WTC11 (cell line): ENCODE data around the gene THRA. TPM values are rescaled to one million over a fixed set of nuclear protein-coding genes. Genes with fewer than 3 reads are reported as not detected.
A peak's percentile ranks its signal among the peaks of the same experiment; 100 is the strongest.

ENCODE experiments used
- ATAC-seq: fragments of 200-7000 bp; cut with Tn5 transposase; 2 replicates; pipeline ENCODE4 v1.10.0; 2021; ENCODE audit warnings: mild to moderate bottlenecking, moderate library complexity
- CTCF ChIA-PET: fragments of 300-600 bp; sonication (Branson Sonifier 250); formaldehyde crosslinking; loops from one replicate; lab custom pipeline; 2021; ENCODE audit warnings: antibody characterized with exemption; lab: Charles Lee
- POLR2A ChIA-PET: fragments of 350-600 bp; sonication (Branson Sonifier 250); formaldehyde crosslinking; loops from one replicate; lab custom pipeline; 2021; ENCODE audit warnings: antibody characterized with exemption; lab: Charles Lee
- DNase-seq: peaks from one replicate; pipeline ENCODE4 v3.0.0; 2021; ENCODE audit warnings: low spot score
- H3K27ac Mint-ChIP-seq: 2 replicates; pipeline ENCODE4 v1.8.0; 2021; ENCODE audit warnings: mixed read lengths
- H3K27me3 Mint-ChIP-seq: 2 replicates; pipeline ENCODE4 v1.8.0; 2021; ENCODE audit warnings: low read depth, mild to moderate bottlenecking, moderate library complexity, mixed read lengths
- H3K36me3 Mint-ChIP-seq: 2 replicates; pipeline ENCODE4 v1.8.0; 2021; ENCODE audit warnings: mixed read lengths
- H3K4me1 Mint-ChIP-seq: 2 replicates; pipeline ENCODE4 v1.8.0; 2022; ENCODE audit warnings: mixed read lengths
- H3K4me3 Mint-ChIP-seq: 2 replicates; pipeline ENCODE4 v1.8.0; 2021; ENCODE audit warnings: mild to moderate bottlenecking, moderate library complexity, mixed read lengths
- H3K9me3 Mint-ChIP-seq: 2 replicates; pipeline ENCODE4 v1.8.0; 2021; ENCODE audit warnings: mixed read lengths
- JAZF1 ChIP-seq: fragments of 250-450 bp; sonication (Bioruptor Pico); IDR thresholded peaks from 2 replicates; pipeline ENCODE4 v1.9.0; 2021; ENCODE audit warnings: moderate library complexity, mild to moderate bottlenecking, inconsistent platforms
- ZNF219 ChIP-seq: sonication (generic); formaldehyde crosslinking; IDR thresholded peaks from 2 replicates; pipeline ENCODE4 v1.8.0; 2023; ENCODE audit warnings: missing genetic modification reagents, mild to moderate bottlenecking, borderline replicate concordance
- ZNF317 ChIP-seq: sonication (generic); formaldehyde crosslinking; IDR thresholded peaks from 2 replicates; pipeline ENCODE4 v1.8.1; 2023; ENCODE audit warnings: low read depth, mild to moderate bottlenecking, moderate library complexity, missing genetic modification reagents, borderline replicate concordance
- ZNF416 ChIP-seq: fragments of 250-450 bp; sonication (Bioruptor Pico); IDR thresholded peaks from 2 replicates; pipeline ENCODE4 v1.9.0; 2021; ENCODE audit warnings: mild to moderate bottlenecking, inconsistent platforms
- total RNA-seq: library from RNA; stranded (reverse); gene quantifications from 3 replicates; pipeline ENCODE4 v1.2.3, GENCODE V29; 2021
- TF ChIP-seq, protein P1 (sequence below): sonication (generic); formaldehyde crosslinking; IDR thresholded peaks from 2 replicates; pipeline ENCODE4 v1.8.0; 2023; ENCODE audit warnings: missing genetic modification reagents, mild to moderate bottlenecking, borderline replicate concordance
- TF ChIP-seq, protein P2 (sequence below): sonication (generic); formaldehyde crosslinking; IDR thresholded peaks from 2 replicates; pipeline ENCODE4 v1.8.0; 2023; ENCODE audit warnings: missing genetic modification reagents
- TF ChIP-seq, protein P3 (sequence below): fragments of 250-450 bp; sonication (Bioruptor Pico); IDR thresholded peaks from 2 replicates; pipeline ENCODE4 v1.8.0; 2021; ENCODE audit warnings: mild to moderate bottlenecking
- TF ChIP-seq, protein P4 (sequence below): sonication (generic); formaldehyde crosslinking; IDR thresholded peaks from 2 replicates; pipeline ENCODE4 v1.8.0; 2022; ENCODE audit warnings: missing genetic modification reagents
- TF ChIP-seq, protein P5 (sequence below): sonication (generic); formaldehyde crosslinking; IDR thresholded peaks from 2 replicates; pipeline ENCODE4 v1.8.1; 2022; ENCODE audit warnings: mild to moderate bottlenecking, moderate library complexity, missing genetic modification reagents
- TF ChIP-seq, protein P6 (sequence below): sonication (generic); formaldehyde crosslinking; IDR thresholded peaks from 2 replicates; pipeline ENCODE4 v1.8.0; 2022; ENCODE audit warnings: mild to moderate bottlenecking, missing genetic modification reagents

Gene THRA
- total RNA-seq, 1 experiment from 2014 or later: 15.9 TPM

DNA sequence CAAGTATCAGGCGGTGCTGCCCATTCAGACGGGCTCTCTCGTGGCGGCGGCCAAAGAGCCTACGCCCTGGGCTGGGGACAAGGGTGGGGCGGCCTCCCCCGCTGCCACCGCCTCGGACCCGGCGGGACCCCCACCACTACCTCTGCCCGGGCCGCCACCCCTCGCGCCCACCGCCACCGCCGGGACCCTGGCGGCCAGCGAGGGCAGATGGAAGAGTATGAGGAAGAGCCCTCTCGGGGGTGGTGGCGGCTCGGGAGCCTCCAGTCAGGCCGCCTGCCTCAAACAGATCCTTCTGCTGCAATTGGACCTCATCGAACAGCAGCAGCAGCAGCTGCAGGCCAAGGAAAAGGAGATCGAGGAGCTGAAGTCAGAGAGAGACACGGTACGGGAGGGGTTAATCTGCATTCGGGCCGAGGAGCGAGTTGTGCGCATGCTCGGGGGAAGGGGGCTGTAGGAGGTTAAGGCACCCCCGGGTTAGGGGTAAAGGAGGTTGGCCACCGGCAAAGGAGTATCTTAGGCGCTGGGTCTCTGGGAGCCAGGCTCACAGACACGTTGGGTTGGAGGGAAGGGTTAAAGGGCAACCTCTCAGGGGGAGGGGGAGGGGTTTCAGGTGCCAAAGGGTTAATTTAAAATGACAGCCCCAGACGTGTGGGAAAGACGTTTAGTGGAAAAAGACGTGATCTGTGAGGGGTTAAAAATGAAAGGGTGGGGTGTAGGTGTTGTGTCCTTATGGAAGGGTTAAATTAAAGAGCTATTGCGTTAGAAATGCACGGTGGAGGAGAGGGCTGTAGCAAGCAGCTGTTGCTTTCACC is 60.4 kb downstream of the THRA start (continued):
- TF ChIP-seq, protein P1, sequence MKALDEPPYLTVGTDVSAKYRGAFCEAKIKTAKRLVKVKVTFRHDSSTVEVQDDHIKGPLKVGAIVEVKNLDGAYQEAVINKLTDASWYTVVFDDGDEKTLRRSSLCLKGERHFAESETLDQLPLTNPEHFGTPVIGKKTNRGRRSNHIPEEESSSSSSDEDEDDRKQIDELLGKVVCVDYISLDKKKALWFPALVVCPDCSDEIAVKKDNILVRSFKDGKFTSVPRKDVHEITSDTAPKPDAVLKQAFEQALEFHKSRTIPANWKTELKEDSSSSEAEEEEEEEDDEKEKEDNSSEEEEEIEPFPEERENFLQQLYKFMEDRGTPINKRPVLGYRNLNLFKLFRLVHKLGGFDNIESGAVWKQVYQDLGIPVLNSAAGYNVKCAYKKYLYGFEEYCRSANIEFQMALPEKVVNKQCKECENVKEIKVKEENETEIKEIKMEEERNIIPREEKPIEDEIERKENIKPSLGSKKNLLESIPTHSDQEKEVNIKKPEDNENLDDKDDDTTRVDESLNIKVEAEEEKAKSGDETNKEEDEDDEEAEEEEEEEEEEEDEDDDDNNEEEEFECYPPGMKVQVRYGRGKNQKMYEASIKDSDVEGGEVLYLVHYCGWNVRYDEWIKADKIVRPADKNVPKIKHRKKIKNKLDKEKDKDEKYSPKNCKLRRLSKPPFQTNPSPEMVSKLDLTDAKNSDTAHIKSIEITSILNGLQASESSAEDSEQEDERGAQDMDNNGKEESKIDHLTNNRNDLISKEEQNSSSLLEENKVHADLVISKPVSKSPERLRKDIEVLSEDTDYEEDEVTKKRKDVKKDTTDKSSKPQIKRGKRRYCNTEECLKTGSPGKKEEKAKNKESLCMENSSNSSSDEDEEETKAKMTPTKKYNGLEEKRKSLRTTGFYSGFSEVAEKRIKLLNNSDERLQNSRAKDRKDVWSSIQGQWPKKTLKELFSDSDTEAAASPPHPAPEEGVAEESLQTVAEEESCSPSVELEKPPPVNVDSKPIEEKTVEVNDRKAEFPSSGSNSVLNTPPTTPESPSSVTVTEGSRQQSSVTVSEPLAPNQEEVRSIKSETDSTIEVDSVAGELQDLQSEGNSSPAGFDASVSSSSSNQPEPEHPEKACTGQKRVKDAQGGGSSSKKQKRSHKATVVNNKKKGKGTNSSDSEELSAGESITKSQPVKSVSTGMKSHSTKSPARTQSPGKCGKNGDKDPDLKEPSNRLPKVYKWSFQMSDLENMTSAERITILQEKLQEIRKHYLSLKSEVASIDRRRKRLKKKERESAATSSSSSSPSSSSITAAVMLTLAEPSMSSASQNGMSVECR (CRISPR knock-in tag): no peak; the same call in 1 of the 2 replicates
- TF ChIP-seq, protein P2, sequence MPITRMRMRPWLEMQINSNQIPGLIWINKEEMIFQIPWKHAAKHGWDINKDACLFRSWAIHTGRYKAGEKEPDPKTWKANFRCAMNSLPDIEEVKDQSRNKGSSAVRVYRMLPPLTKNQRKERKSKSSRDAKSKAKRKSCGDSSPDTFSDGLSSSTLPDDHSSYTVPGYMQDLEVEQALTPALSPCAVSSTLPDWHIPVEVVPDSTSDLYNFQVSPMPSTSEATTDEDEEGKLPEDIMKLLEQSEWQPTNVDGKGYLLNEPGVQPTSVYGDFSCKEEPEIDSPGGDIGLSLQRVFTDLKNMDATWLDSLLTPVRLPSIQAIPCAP (CRISPR knock-in tag): no peak
- TF ChIP-seq, protein P3, sequence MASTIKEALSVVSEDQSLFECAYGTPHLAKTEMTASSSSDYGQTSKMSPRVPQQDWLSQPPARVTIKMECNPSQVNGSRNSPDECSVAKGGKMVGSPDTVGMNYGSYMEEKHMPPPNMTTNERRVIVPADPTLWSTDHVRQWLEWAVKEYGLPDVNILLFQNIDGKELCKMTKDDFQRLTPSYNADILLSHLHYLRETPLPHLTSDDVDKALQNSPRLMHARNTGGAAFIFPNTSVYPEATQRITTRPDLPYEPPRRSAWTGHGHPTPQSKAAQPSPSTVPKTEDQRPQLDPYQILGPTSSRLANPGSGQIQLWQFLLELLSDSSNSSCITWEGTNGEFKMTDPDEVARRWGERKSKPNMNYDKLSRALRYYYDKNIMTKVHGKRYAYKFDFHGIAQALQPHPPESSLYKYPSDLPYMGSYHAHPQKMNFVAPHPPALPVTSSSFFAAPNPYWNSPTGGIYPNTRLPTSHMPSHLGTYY (CRISPR knock-in tag): no peak
- TF ChIP-seq ZNF219 (CRISPR knock-in tag): no peak
- TF ChIP-seq, protein P4, sequence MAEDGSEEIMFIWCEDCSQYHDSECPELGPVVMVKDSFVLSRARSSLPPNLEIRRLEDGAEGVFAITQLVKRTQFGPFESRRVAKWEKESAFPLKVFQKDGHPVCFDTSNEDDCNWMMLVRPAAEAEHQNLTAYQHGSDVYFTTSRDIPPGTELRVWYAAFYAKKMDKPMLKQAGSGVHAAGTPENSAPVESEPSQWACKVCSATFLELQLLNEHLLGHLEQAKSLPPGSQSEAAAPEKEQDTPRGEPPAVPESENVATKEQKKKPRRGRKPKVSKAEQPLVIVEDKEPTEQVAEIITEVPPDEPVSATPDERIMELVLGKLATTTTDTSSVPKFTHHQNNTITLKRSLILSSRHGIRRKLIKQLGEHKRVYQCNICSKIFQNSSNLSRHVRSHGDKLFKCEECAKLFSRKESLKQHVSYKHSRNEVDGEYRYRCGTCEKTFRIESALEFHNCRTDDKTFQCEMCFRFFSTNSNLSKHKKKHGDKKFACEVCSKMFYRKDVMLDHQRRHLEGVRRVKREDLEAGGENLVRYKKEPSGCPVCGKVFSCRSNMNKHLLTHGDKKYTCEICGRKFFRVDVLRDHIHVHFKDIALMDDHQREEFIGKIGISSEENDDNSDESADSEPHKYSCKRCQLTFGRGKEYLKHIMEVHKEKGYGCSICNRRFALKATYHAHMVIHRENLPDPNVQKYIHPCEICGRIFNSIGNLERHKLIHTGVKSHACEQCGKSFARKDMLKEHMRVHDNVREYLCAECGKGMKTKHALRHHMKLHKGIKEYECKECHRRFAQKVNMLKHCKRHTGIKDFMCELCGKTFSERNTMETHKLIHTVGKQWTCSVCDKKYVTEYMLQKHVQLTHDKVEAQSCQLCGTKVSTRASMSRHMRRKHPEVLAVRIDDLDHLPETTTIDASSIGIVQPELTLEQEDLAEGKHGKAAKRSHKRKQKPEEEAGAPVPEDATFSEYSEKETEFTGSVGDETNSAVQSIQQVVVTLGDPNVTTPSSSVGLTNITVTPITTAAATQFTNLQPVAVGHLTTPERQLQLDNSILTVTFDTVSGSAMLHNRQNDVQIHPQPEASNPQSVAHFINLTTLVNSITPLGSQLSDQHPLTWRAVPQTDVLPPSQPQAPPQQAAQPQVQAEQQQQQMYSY (CRISPR knock-in tag): no peak
- TF ChIP-seq ZNF317 (CRISPR knock-in tag): no peak
- TF ChIP-seq, protein P5, sequence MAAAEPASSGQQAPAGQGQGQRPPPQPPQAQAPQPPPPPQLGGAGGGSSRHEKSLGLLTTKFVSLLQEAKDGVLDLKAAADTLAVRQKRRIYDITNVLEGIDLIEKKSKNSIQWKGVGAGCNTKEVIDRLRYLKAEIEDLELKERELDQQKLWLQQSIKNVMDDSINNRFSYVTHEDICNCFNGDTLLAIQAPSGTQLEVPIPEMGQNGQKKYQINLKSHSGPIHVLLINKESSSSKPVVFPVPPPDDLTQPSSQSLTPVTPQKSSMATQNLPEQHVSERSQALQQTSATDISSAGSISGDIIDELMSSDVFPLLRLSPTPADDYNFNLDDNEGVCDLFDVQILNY: 0 out of 2 replicates have a peak, but pooled peaks have one; percentile 27
- TF ChIP-seq JAZF1 (CRISPR knock-in tag): no peak
- no peak for TF ChIP-seq ZNF416 (CRISPR knock-in tag)

DNA sequence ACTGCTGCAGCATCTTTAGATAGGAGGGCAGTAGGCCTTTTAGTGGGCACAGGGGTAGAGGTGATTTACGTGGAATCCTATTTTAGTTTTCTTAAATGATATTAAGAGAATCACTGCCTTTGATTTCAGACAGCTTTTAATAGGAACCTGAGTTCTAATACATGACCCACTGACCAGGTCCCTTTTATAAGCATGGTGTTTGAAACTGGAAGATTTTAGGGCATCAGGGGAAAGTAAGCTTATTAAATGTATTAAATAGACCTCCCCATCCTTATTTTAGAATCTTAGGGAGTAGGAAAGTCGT is 61.0 kb downstream of the THRA start:
- POLR2A ChIA-PET: interaction anchor here (0.7 to 3.1 kb wide), 11 partner anchors 11 to 95 kb away, joined by 3 to 28 read pairs (median 4); partner anchors contain the start of genes CASC3, MED24, NR1D1 and THRA
- Mint-ChIP-seq H3K27me3 (no peaks in the 10 kb centered on the region), H3K4me1 (peaks cover 20% of the 10 kb centered on the region), H3K9me3 (no peaks in the 10 kb centered on the region), H3K4me3 (peak overlapping the region; percentile 98), H3K36me3 (peaks cover 26% of the 10 kb centered on the region), H3K27ac (peak overlapping the region; percentile 99)
- CTCF ChIA-PET: interaction anchor here (0.6 to 5.3 kb wide), 14 partner anchors 12 to 228 kb away, joined by 3 to 120 read pairs (median 4); partner anchors contain the start of genes NR1D1 and PSMD3
- ATAC-seq: no peak
- TF ChIP-seq, protein P6, sequence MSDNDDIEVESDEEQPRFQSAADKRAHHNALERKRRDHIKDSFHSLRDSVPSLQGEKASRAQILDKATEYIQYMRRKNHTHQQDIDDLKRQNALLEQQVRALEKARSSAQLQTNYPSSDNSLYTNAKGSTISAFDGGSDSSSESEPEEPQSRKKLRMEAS (CRISPR knock-in tag): 0 out of 2 replicates have a peak, but pooled peaks have one; percentile 5
- TF ChIP-seq, protein P5: no peak
- no peak for DNase-seq
